Measurements from ENCODE around the gene PPP1R14B.

PPP1R14B gene

GRCh38 chr11:64208086-64208795 lies 38.5 kb downstream of the PPP1R14B start:
- DNase-seq: no peak

- DNase-seq: peak; percentile 85
Observed at GRCh38 chr11:64207256-64208085, 39.3 kb downstream of the PPP1R14B start.

GRCh38 chr11:64206457-64207255 lies 40.1 kb downstream of the PPP1R14B start, which contains the start of gene FERMT3:
Gene FERMT3, plus strand, starts transcription at chr11:64206721. Its CDS starts 644 bp downstream, at chr11:64207365.
- peak; percentile 70 for DNase-seq

- peak; percentile 82 for DNase-seq
Observed at GRCh38 chr11:64204464-64204989, 42.2 kb downstream of the PPP1R14B start.

- DNase-seq: no peak
Observed at GRCh38 chr11:64204080-64204440, 42.7 kb downstream of the PPP1R14B start.

- no peak for DNase-seq
Observed at GRCh38 chr11:64203421-64204079, 43.2 kb downstream of the PPP1R14B start.

- no peak for DNase-seq
Observed at GRCh38 chr11:64202992-64203391, 43.8 kb downstream of the PPP1R14B start.

GRCh38 chr11:64201543-64201942 lies 45.2 kb downstream of the PPP1R14B start:
- DNase-seq: no peak

GRCh38 chr11:64198511-64198910 lies 48.2 kb downstream of the PPP1R14B start:
- no peak for DNase-seq

GRCh38 chr11:64196626-64197025 lies 50.1 kb downstream of the PPP1R14B start:
- no peak for DNase-seq

Measured in activated naive CD4-positive, alpha-beta T cell treated with Interleukin-2 at 50 U/mL for 16 hours (primary cell).